HCT116 (cell line): ENCODE measurements around the gene PRPF6.

Experiments used
- CEBPB ChIP-seq: IDR thresholded peaks from 2 replicates; pipeline ENCODE4 v1.6.1; 2012; ENCODE audit warnings: low read depth
- RAD21 ChIP-seq: IDR thresholded peaks from 2 replicates; pipeline ENCODE4 v1.6.1; 2012; ENCODE audit warnings: low read depth, mild to moderate bottlenecking
- SIN3A ChIP-seq: IDR thresholded peaks from 2 replicates; pipeline ENCODE4 v1.6.1; 2012; ENCODE audit warnings: low read depth
- TF ChIP-seq, protein P1 (sequence below), 3 experiments: fragments of 200-600 bp in 1 of 3; sonication (generic) in 1 of 3; IDR thresholded peaks in 2 of 3; conservative IDR thresholded peaks in 1 of 3; 2 replicates each; pipeline ENCODE4 v1.5.1; 2012 to 2017; ENCODE audit warnings: low read depth in 2 of 3, low read length in 2 of 3, antibody characterized with exemption in 1 of 3, borderline replicate concordance in 1 of 3, control low read depth in 1 of 3, mild to moderate bottlenecking in 1 of 3, mixed read lengths in 1 of 3, mixed run types in 1 of 3, moderate library complexity in 1 of 3; ENCODE audit not compliant: insufficient read depth in 1 of 3

DNA sequence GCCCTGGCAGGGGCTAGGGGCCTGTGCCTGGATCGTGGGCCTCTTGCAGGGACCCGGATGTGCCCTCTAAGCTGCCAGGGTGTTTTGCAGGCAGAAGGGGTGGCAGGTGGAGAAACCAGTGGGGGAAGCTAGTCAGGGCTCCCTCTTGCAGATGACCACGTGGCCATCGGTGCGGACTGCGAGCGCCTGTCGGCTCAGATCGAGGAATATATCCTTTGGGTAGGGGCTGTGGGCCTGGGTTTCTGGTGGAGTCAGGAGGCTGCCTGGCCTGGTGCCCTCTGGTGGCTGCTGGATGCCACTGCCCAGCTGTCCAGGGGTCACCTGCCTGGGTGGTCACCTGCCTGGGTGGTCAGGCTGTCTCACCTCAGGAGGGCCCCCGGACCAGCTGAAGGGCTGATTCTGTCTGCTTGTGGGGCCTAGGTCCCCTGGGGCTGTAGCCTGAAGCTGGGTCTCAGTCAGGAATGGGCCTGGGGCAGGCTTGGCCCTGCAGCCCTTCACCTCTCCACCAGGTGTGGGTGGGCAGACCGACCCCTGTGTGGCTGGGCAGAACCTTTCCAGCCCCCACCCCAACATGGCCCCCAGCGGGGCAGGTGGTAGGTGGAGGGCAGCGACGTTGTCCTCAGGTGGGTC is 88.8 kb downstream of the PRPF6 start:
- TF ChIP-seq SIN3A (no peak), RAD21 (no peak), CEBPB (no peak)
- TF ChIP-seq, protein P1, sequence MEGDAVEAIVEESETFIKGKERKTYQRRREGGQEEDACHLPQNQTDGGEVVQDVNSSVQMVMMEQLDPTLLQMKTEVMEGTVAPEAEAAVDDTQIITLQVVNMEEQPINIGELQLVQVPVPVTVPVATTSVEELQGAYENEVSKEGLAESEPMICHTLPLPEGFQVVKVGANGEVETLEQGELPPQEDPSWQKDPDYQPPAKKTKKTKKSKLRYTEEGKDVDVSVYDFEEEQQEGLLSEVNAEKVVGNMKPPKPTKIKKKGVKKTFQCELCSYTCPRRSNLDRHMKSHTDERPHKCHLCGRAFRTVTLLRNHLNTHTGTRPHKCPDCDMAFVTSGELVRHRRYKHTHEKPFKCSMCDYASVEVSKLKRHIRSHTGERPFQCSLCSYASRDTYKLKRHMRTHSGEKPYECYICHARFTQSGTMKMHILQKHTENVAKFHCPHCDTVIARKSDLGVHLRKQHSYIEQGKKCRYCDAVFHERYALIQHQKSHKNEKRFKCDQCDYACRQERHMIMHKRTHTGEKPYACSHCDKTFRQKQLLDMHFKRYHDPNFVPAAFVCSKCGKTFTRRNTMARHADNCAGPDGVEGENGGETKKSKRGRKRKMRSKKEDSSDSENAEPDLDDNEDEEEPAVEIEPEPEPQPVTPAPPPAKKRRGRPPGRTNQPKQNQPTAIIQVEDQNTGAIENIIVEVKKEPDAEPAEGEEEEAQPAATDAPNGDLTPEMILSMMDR (IDR thresholded peaks at IDR 0.05 in 2 of 3, conservative IDR thresholded peaks at IDR 0.05 in 1 of 3; ENCODE audit: borderline replicate concordance in 1 of 3, insufficient read depth in 1 of 3, low read depth in 2 of 3, low read length in 2 of 3): peak in 2 of 3 experiments; percentile 92 to 98; a peak in 5 of 6 replicates
